ENCODE measurements around the gene PTPRE.

The PTPRE gene

GRCh38 chr10:128001363-128001745, 94.5 kb downstream of the PTPRE start:
- DNase-seq (ENCODE audit: low spot score): no peak

GRCh38 chr10:128001849-128002248, 94.9 kb downstream of the PTPRE start:
- no peak for DNase-seq (ENCODE audit: low spot score)

GRCh38 chr10:128003521-128003920, 96.6 kb downstream of the PTPRE start:
- no peak for DNase-seq (ENCODE audit: low spot score)

- DNase-seq (ENCODE audit: low spot score): no peak
These were observed 99.0 kb downstream of the PTPRE start for GRCh38 chr10:128005858-128006257.

- DNase-seq (ENCODE audit: low spot score): no peak
These were observed 100.2 kb downstream of the PTPRE start for GRCh38 chr10:128007056-128007455.

- DNase-seq (ENCODE audit: low spot score): no peak
These were observed 101.1 kb downstream of the PTPRE start for GRCh38 chr10:128007971-128008370.

GRCh38 chr10:128008521-128009250, 101.8 kb downstream of the PTPRE start:
- DNase-seq (ENCODE audit: low spot score): no peak

- no peak for DNase-seq (ENCODE audit: low spot score)
These were observed 102.6 kb downstream of the PTPRE start for GRCh38 chr10:128009372-128010126.

GRCh38 chr10:128011059-128011979, 104.4 kb downstream of the PTPRE start:
- DNase-seq (ENCODE audit: low spot score): peak; percentile 84

- DNase-seq (ENCODE audit: low spot score): no peak
These were observed 106.7 kb downstream of the PTPRE start for GRCh38 chr10:128013626-128014025.

GRCh38 chr10:128014236-128014635, 107.3 kb downstream of the PTPRE start:
- no peak for DNase-seq (ENCODE audit: low spot score)

- no peak for DNase-seq (ENCODE audit: low spot score)
These were observed 109.6 kb downstream of the PTPRE start for GRCh38 chr10:128016423-128017060.

GRCh38 chr10:128017822-128018221, 110.9 kb downstream of the PTPRE start:
- no peak for DNase-seq (ENCODE audit: low spot score)

GRCh38 chr10:128018236-128018635, 111.3 kb downstream of the PTPRE start:
- no peak for DNase-seq (ENCODE audit: low spot score)

- no peak for DNase-seq (ENCODE audit: low spot score)
These were observed 111.8 kb downstream of the PTPRE start for GRCh38 chr10:128018691-128019090.

GRCh38 chr10:128022261-128023196, 115.6 kb downstream of the PTPRE start:
- no peak for DNase-seq (ENCODE audit: low spot score)

- no peak for DNase-seq (ENCODE audit: low spot score)
These were observed 117.5 kb downstream of the PTPRE start for GRCh38 chr10:128024426-128024825.

- no peak for DNase-seq (ENCODE audit: low spot score)
These were observed 118.5 kb downstream of the PTPRE start for GRCh38 chr10:128025437-128025836.

- no peak for DNase-seq (ENCODE audit: low spot score)
These were observed 119.0 kb downstream of the PTPRE start for GRCh38 chr10:128025951-128026350.

- no peak for DNase-seq (ENCODE audit: low spot score)
These were observed 119.9 kb downstream of the PTPRE start for GRCh38 chr10:128026615-128027300.
